ENCODE results near the gene CD300C.

GRCh38 chr17:74539281-74539820, 6.6 kb downstream of the CD300C start:
- TF ChIP-seq, protein P1, sequence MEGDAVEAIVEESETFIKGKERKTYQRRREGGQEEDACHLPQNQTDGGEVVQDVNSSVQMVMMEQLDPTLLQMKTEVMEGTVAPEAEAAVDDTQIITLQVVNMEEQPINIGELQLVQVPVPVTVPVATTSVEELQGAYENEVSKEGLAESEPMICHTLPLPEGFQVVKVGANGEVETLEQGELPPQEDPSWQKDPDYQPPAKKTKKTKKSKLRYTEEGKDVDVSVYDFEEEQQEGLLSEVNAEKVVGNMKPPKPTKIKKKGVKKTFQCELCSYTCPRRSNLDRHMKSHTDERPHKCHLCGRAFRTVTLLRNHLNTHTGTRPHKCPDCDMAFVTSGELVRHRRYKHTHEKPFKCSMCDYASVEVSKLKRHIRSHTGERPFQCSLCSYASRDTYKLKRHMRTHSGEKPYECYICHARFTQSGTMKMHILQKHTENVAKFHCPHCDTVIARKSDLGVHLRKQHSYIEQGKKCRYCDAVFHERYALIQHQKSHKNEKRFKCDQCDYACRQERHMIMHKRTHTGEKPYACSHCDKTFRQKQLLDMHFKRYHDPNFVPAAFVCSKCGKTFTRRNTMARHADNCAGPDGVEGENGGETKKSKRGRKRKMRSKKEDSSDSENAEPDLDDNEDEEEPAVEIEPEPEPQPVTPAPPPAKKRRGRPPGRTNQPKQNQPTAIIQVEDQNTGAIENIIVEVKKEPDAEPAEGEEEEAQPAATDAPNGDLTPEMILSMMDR (IDR thresholded peaks at IDR 0.05): no peak
- TF ChIP-seq ATF3 (CRISPR knock-in tag; conservative IDR thresholded peaks at IDR 0.05): no peak
- no peak for TF ChIP-seq CBFB (CRISPR knock-in tag; IDR thresholded peaks at IDR 0.05; ENCODE audit: low read depth)

All from WTC11 (cell line).